H9 (cell line): Measurements from ENCODE around the gene COL23A1. TPM values are rescaled to one million over a fixed set of nuclear protein-coding genes. Genes with fewer than 3 reads are reported as not detected.

Source experiments
- DNase-seq: peaks from one replicate; pipeline ENCODE4 v3.0.0-alpha.2; 2017
- H2AFZ ChIP-seq: one replicate; pipeline ENCODE4 v1.6.1; 2013; ENCODE audit warnings: mild to moderate bottlenecking, low read length, control low read depth, moderate library complexity
- H2AK5ac ChIP-seq: 2 replicates; pipeline ENCODE4 v1.6.1; 2013; ENCODE audit warnings: low read length, control low read depth, mixed read lengths; ENCODE audit not compliant: insufficient read length
- H2BK120ac ChIP-seq: one replicate; pipeline ENCODE4 v1.6.1; 2013; ENCODE audit warnings: low read depth, mild to moderate bottlenecking, low read length, control low read depth, inconsistent platforms; ENCODE audit not compliant: poor library complexity, severe bottlenecking
- H2BK12ac ChIP-seq: 2 replicates; pipeline ENCODE4 v1.6.1; 2013; ENCODE audit warnings: low read length, control low read depth, mixed read lengths, low read depth; ENCODE audit not compliant: insufficient read length
- H2BK15ac ChIP-seq: 2 replicates; pipeline ENCODE4 v1.6.1; 2013; ENCODE audit warnings: low read depth, low read length, control low read depth
- H2BK20ac ChIP-seq: one replicate; pipeline ENCODE4 v1.6.1; 2013; ENCODE audit warnings: low read depth, mild to moderate bottlenecking, low read length, control low read depth, inconsistent platforms; ENCODE audit not compliant: poor library complexity, severe bottlenecking
- H2BK5ac ChIP-seq: 2 replicates; pipeline ENCODE4 v1.6.1; 2013; ENCODE audit warnings: low read length, control low read depth, mixed read lengths; ENCODE audit not compliant: insufficient read length
- H3K14ac ChIP-seq: 2 replicates; pipeline ENCODE4 v1.6.1; 2013; ENCODE audit warnings: low read length, control low read depth; ENCODE audit not compliant: insufficient read depth
- H3K18ac ChIP-seq: 2 replicates; pipeline ENCODE4 v1.6.1; 2013; ENCODE audit warnings: low read depth, mild to moderate bottlenecking, mixed read lengths, low read length, control low read depth; ENCODE audit not compliant: insufficient read length
- H3K23ac ChIP-seq: 2 replicates; pipeline ENCODE4 v1.6.1; 2013; ENCODE audit warnings: low read length, control low read depth, mixed read lengths, low read depth; ENCODE audit not compliant: insufficient read length
- H3K23me2 ChIP-seq: 2 replicates; pipeline ENCODE4 v1.6.1; 2013; ENCODE audit warnings: low read depth, mild to moderate bottlenecking, mixed read lengths, low read length, control low read depth; ENCODE audit not compliant: insufficient read length, poor library complexity, severe bottlenecking
- H3K27ac ChIP-seq: 2 replicates; pipeline ENCODE4 v1.5.1; 2013; ENCODE audit warnings: low read length, control low read depth, mixed read lengths, low read depth; ENCODE audit not compliant: insufficient read length
- H3K27me3 ChIP-seq: 2 replicates; pipeline ENCODE4 v1.6.1; 2013; ENCODE audit warnings: low read length, control low read depth, inconsistent platforms; ENCODE audit not compliant: insufficient read depth
- H3K4ac ChIP-seq: 2 replicates; pipeline ENCODE4 v1.6.1; 2013; ENCODE audit warnings: low read depth, mild to moderate bottlenecking, control low read depth, inconsistent platforms, low read length, moderate library complexity
- H3K4me1 ChIP-seq: 2 replicates; pipeline ENCODE4 v1.6.1; 2013; ENCODE audit warnings: low read length, control low read depth, inconsistent platforms; ENCODE audit not compliant: insufficient read depth
- H3K4me2 ChIP-seq: 2 replicates; pipeline ENCODE4 v1.6.1; 2013; ENCODE audit warnings: low read length, control low read depth, mixed read lengths; ENCODE audit not compliant: insufficient read length, insufficient read depth
- H3K56ac ChIP-seq: 2 replicates; pipeline ENCODE4 v1.6.1; 2013; ENCODE audit warnings: low read depth, mild to moderate bottlenecking, mixed read lengths, low read length, control low read depth; ENCODE audit not compliant: insufficient read length
- H3K79me1 ChIP-seq: 2 replicates; pipeline ENCODE4 v1.6.1; 2013; ENCODE audit warnings: low read depth, mild to moderate bottlenecking, moderate library complexity, low read length, control low read depth, inconsistent platforms; ENCODE audit not compliant: insufficient read depth, poor library complexity, severe bottlenecking
- H3K79me2 ChIP-seq: 2 replicates; pipeline ENCODE4 v1.6.1; 2013; ENCODE audit warnings: low read length, control low read depth, inconsistent platforms; ENCODE audit not compliant: insufficient read depth
- H3K9ac ChIP-seq: 2 replicates; pipeline ENCODE4 v1.6.1; 2013; ENCODE audit warnings: low read length, control low read depth, mixed read lengths; ENCODE audit not compliant: insufficient read length; ENCODE audit errors: extremely low read depth
- H3K9me3 ChIP-seq: one replicate; pipeline ENCODE4 v1.6.1; 2013; ENCODE audit warnings: low read depth, low read length, inconsistent platforms; ENCODE audit not compliant: control insufficient read depth
- H3T11ph ChIP-seq: one replicate; pipeline ENCODE4 v1.6.1; 2013; ENCODE audit warnings: mild to moderate bottlenecking, low read length, control low read depth, inconsistent platforms
- H4K20me1 ChIP-seq: one replicate; pipeline ENCODE4 v1.6.1; 2013; ENCODE audit not compliant: control insufficient read depth, insufficient read length, insufficient read depth
- H4K5ac ChIP-seq: 2 replicates; pipeline ENCODE4 v1.6.1; 2013; ENCODE audit warnings: low read depth, mild to moderate bottlenecking, mixed read lengths, low read length, control low read depth; ENCODE audit not compliant: insufficient read length
- H4K8ac ChIP-seq: replicated peaks from 2 replicates; pipeline ENCODE4 v1.6.1; 2013; ENCODE audit warnings: low read length, control low read depth, mixed read lengths, low read depth; ENCODE audit not compliant: insufficient read length
- H4K91ac ChIP-seq: 2 replicates; pipeline ENCODE4 v1.6.1; 2013; ENCODE audit warnings: low read depth, mild to moderate bottlenecking, moderate library complexity, mixed read lengths, low read length, control low read depth; ENCODE audit not compliant: insufficient read length
- H3K27ac Mint-ChIP-seq, 3 experiments: 2 replicates in 2 of 3; 3 replicates in 1 of 3; pipeline ENCODE4 v1.8.0; 2020 to 2021; ENCODE audit warnings: mixed read lengths in 3 of 3, mild to moderate bottlenecking in 1 of 3, moderate library complexity in 1 of 3
- H3K27me3 Mint-ChIP-seq: 2 replicates; pipeline ENCODE4 v1.8.0; 2021; ENCODE audit warnings: low read depth, mild to moderate bottlenecking, moderate library complexity, mixed read lengths
- H3K36me3 Mint-ChIP-seq, 3 experiments: 2 replicates in 2 of 3; 3 replicates in 1 of 3; pipeline ENCODE4 v1.8.0; 2020 to 2021; ENCODE audit warnings: low read depth in 3 of 3, mixed read lengths in 3 of 3; ENCODE audit not compliant: insufficient read depth in 1 of 3
- H3K4me1 Mint-ChIP-seq, 2 experiments: 2 replicates each; pipeline ENCODE4 v1.8.0; 2020; ENCODE audit warnings: mixed read lengths in 2 of 2
- H3K4me3 Mint-ChIP-seq, 2 experiments: 2 replicates in 1 of 2; 3 replicates in 1 of 2; pipeline ENCODE4 v1.8.0; 2020 to 2021; ENCODE audit warnings: mild to moderate bottlenecking in 2 of 2, mixed read lengths in 2 of 2, moderate library complexity in 1 of 2
- H3K9me3 Mint-ChIP-seq, 2 experiments: 2 replicates in 1 of 2; 3 replicates in 1 of 2; pipeline ENCODE4 v1.8.0; 2020; ENCODE audit warnings: mild to moderate bottlenecking in 2 of 2, mixed read lengths in 2 of 2, moderate library complexity in 1 of 2
- CTCF ChIP-seq: fragments of 200-600 bp; sonication (generic); conservative IDR thresholded peaks from 3 replicates; pipeline ENCODE4 v1.8.0; 2021; ENCODE audit warnings: antibody characterized with exemption, mild to moderate bottlenecking
- total RNA-seq: library from RNA; stranded (reverse); gene quantifications from 2 replicates; pipeline ENCODE4 v1.2.1, GENCODE V29; 2021

The COL23A1 gene
- total RNA-seq, 1 experiment from 2014 or later = 2.6 TPM

DNA sequence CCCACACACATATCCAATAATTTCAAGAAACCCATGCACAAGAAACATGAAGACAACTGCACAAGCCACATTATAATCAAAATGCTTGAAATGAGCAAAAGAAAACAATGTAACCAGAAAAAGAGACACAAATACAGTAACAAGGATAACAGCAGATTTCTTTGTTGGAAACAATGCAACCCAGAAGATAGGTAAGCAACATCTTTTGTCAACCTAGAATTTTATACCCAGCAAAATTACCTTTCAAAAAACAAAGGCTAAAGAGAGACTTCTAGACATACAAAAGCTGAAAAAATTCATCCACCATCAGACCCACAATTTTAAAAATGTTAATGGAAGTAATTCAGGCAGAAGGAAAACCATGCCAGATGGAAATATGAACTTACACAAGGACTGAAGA lies 5.0 kb upstream of the COL23A1 start:
- H3K56ac ChIP-seq = no peak overlapping the region
- no peak overlapping the region for H3T11ph ChIP-seq
- H2BK12ac ChIP-seq = no peak overlapping the region
- peaks cover 5% of the 10 kb centered on the region for H3K23me2 ChIP-seq
- H3K14ac ChIP-seq = no peak overlapping the region
- no peak for TF ChIP-seq CTCF
- H2BK120ac ChIP-seq = no peak overlapping the region
- H3K4me2 ChIP-seq = no peak overlapping the region
- Mint-ChIP-seq H3K9me3 (peaks cover 23 to 31% of the 10 kb centered on the region in 2 experiments), H3K4me3 (no peak overlapping the region), H3K27ac (no peak overlapping the region), H3K4me1 (peaks cover 8 to 10% of the 10 kb centered on the region in 2 experiments), H3K36me3 (peaks cover 31 to 34% (median 33%) of the 10 kb centered on the region in 3 experiments), H3K27me3 (peaks cover 19% of the 10 kb centered on the region)
- no peak overlapping the region for H3K27ac ChIP-seq
- no peak overlapping the region for H2BK5ac ChIP-seq
- H3K79me2 ChIP-seq = no peaks in the 10 kb centered on the region
- H4K8ac ChIP-seq = no peak overlapping the region
- no peak overlapping the region for H3K18ac ChIP-seq
- H3K4me1 ChIP-seq = 0 out of 2 replicates have a peak, but pooled peaks cover 2% of the 10 kb centered on the region
- H3K4ac ChIP-seq = no peak overlapping the region
- H4K20me1 ChIP-seq = no peaks in the 10 kb centered on the region
- H2BK15ac ChIP-seq = no peak overlapping the region
- H4K91ac ChIP-seq = no peak overlapping the region
- H2BK20ac ChIP-seq = no peak overlapping the region
- no peak overlapping the region for H2AK5ac ChIP-seq
- H4K5ac ChIP-seq = no peak overlapping the region
- H3K27me3 ChIP-seq = no peaks in the 10 kb centered on the region
- H2AFZ ChIP-seq = no peak overlapping the region
- H3K79me1 ChIP-seq = no peaks in the 10 kb centered on the region
- no peak overlapping the region for H3K23ac ChIP-seq
- no peak overlapping the region for H3K9ac ChIP-seq
- peaks cover 5% of the 10 kb centered on the region for H3K9me3 ChIP-seq
- DNase-seq = no peak
